ENCODE measurements around the gene DICER1.

The DICER1 gene

DNA sequence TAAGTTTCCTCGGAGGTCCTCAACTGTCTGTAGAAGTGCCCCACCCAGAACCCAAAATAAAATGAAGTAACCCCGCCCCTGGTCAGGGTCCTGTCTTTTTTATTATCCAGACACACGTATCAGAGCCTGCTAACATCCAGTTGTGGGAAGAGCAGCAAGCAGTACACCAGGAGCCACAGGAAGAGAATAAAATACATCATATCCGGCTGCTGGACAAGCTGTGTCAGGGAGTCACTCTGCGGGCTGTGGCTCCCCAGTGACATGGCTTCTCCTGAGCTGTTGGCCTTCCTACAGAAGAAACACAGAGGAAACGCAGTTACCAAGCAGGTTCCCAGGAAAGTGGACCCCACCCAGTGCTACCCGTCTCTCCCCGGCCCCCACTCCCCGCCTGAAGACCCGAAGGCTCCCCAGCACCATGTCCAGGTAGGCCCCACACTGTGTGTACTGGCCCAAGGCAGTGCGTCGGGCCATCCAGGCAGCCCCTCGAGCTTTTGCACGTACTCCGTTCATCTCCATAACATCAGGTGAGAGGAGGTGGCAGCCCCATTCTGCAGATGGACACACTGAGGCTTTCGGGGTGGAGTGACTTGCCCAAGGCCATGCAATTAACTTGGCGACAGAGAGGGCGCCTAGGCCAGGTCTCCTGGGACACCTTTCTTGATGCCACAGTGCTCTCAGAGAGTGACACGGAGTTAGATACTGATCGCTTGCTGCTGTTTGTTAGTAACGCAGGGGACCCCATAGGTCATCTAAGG lies 34.3 kb upstream of the DICER1 start:
- H3K4me3 ChIP-seq (replicated peaks; ENCODE audit: low read depth, low read length) = no peak overlapping the region
- TF ChIP-seq, protein P1, sequence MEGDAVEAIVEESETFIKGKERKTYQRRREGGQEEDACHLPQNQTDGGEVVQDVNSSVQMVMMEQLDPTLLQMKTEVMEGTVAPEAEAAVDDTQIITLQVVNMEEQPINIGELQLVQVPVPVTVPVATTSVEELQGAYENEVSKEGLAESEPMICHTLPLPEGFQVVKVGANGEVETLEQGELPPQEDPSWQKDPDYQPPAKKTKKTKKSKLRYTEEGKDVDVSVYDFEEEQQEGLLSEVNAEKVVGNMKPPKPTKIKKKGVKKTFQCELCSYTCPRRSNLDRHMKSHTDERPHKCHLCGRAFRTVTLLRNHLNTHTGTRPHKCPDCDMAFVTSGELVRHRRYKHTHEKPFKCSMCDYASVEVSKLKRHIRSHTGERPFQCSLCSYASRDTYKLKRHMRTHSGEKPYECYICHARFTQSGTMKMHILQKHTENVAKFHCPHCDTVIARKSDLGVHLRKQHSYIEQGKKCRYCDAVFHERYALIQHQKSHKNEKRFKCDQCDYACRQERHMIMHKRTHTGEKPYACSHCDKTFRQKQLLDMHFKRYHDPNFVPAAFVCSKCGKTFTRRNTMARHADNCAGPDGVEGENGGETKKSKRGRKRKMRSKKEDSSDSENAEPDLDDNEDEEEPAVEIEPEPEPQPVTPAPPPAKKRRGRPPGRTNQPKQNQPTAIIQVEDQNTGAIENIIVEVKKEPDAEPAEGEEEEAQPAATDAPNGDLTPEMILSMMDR (IDR thresholded peaks at IDR 0.05; ENCODE audit: low read depth, low read length, missing control alignments) = no peak
- DNase-seq (ENCODE audit: extremely low read depth, low read depth) = no peak

DNA sequence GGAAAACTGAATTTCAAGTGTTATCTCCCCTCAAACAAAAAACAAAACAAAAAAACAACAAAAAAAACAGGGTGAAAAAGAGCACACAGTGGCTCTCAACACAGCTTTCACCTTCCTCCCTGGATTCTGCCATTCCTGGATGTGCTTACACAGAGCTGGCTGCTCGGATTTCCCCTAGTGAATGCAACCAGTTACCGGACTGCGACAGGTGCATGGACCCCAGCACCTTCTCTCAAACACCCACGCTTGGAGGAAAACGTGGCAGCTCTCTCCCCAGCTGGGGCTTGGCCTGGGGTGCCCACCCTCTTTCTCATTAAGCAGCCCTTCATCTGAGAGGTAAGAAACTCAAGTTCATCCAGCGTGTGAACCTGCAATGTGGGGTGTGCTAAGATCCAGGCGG lies 33.5 kb upstream of the DICER1 start:
- TF ChIP-seq, protein P1 (IDR thresholded peaks at IDR 0.05; ENCODE audit: low read depth, low read length, missing control alignments) = no peak
- H3K4me3 ChIP-seq (replicated peaks; ENCODE audit: low read depth, low read length) = no peak overlapping the region
- DNase-seq (ENCODE audit: extremely low read depth, low read depth) = no peak

DNA sequence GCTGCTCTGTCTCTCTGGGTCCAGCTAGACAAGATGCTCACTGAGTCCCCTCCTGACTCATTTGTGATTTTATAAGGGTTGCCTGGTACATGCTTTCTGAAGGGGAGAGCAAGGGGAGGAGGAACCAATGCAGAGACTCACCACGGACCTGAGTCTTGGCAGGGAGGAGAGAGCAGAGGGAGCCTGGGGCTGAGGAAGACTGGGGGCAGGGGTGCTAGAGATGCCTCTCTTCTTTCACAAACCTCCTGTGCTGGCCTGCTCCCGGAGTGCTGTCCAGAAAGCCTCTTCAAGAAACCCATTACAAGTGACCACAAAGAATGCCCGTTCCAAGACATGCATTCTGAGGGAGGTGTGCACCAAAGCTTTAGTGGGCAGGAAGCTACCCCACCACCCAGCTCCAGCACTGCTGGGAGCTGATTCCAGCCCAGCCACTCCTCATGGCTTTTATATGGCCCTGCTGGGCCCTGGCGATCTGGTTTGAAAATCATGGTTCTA lies 33.1 kb upstream of the DICER1 start:
- TF ChIP-seq, protein P1 (IDR thresholded peaks at IDR 0.05; ENCODE audit: low read depth, low read length, missing control alignments) = no peak
- no peak for DNase-seq (ENCODE audit: extremely low read depth, low read depth)
- H3K4me3 ChIP-seq (replicated peaks; ENCODE audit: low read depth, low read length) = no peak overlapping the region

DNA sequence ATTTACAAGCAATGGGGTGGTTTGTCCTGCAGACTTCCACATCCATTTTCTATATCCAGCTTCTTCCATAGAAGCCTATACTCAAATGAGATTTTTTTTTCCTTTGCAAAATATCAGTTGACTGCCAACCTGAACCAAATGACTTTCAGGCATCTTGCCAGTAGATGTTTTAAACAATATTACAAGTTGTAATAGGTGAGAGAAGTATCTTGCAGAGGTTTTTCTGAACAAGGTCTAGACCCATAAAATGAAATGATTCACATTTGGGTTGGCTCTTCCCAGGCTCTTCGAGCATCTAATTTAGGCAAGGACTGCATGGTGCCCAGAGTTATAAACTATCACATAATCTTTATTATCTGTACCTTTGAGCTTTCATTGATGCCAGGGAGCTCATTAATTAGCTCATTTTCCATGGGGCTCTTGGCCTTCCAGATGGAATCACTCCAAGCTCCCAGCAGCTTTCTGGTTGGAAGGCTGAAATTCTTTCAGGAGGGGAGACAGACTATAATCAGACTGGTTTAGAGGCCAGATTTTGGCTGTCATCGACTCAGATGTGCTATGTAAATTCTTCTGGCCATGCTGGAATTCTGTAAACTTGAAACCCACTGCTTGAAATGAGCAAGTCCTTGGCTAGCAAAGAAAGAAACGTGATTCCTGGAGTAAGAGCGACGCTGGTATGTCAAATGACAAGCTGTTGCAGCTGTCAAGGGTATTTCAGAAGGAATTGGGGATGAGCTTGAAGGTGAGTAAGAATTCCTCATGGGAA lies 32.2 kb upstream of the DICER1 start:
- TF ChIP-seq, protein P1 (IDR thresholded peaks at IDR 0.05; ENCODE audit: low read depth, low read length, missing control alignments) = no peak
- no peak overlapping the region for H3K4me3 ChIP-seq (replicated peaks; ENCODE audit: low read depth, low read length)
- DNase-seq (ENCODE audit: extremely low read depth, low read depth) = no peak

DNA sequence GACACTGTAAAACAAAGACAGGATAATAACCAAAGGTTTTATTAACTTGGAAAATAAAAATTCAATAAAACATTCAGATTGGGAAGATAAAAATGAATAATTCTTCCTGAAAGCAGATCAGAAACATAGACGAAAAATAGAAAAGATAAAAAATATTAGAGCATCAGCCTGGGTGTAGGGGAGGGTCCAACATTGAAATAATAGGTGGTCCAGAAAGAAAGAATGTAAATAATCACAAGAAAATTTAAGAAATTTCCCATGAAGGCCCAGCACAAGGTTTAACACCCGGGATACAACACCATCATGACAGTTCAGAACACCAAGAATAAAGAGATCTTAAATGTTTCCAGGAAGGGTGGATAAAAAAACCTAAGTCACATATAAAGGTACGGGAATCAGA lies 31.1 kb upstream of the DICER1 start:
- DNase-seq (ENCODE audit: extremely low read depth, low read depth) = no peak
- TF ChIP-seq, protein P1 (IDR thresholded peaks at IDR 0.05; ENCODE audit: low read depth, low read length, missing control alignments) = no peak
- H3K4me3 ChIP-seq (replicated peaks; ENCODE audit: low read depth, low read length) = no peak overlapping the region

DNA sequence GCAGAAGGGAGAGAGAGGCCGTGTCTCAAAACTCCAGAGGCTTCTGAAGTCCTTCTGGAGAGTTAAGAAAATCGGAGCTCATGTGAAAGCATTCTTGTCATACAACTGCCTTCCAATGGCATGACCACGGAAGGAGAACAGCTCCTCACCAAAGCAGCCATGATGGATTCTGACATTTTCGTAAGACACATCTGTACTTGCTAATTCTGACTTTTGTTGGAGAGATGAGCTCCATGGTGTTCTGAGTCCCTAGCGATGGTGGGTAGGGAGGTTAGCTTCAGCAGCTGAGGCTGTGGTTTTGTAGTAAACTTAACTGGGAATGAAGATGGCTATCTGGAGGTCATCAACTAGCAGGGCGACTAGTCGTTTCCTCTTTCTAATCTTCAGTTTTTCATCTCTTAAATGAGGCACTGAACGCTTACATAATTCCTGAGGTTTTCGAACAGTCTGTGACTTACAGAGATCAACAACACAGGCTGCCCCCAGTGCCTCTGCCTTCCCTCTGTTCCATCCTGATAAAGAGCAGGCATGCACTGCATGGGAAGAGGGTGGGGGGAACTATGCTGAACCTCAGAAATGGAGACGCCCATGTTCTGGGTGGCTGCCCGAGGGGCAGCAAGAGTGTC lies 28.6 kb upstream of the DICER1 start:
- DNase-seq (ENCODE audit: extremely low read depth, low read depth) = no peak
- TF ChIP-seq, protein P1 (IDR thresholded peaks at IDR 0.05; ENCODE audit: low read depth, low read length, missing control alignments) = no peak

More for the DNA sequence above, 28.6 kb upstream of the DICER1 start:
- no peak overlapping the region for H3K4me3 ChIP-seq (replicated peaks; ENCODE audit: low read depth, low read length)
